HepG2 (cell line): ENCODE data around the gene CRIP1. TPM values are rescaled to one million over a fixed set of nuclear protein-coding genes. Genes with fewer than 3 reads are reported as not detected.
A peak's percentile ranks its signal among the peaks of the same experiment; 100 is the strongest.

ENCODE experiments used
- ATAC-seq: fragments of 200-7000 bp; cut with Tn5 transposase; 3 replicates; pipeline ENCODE4 v1.9.1; 2020; ENCODE audit warnings: mild to moderate bottlenecking, moderate library complexity
- BruUV-seq: library from RNA; stranded (reverse); fragments of 400-500 nt; replicated peaks from 2 replicates; lab custom pipeline; 2021; lab: Mats Ljungman, UMichigan
- CTCF ChIA-PET: fragments of 300-600 bp; formaldehyde crosslinking; extraction: SDS; loops from one replicate; lab custom pipeline; 2021; ENCODE audit warnings: low total read pairs, inconsistent platforms, low intra/inter-chr PET ratio; lab: Yijun Ruan, JAX
- POLR2A ChIA-PET: fragments of 350-600 bp; sonication (Branson Sonifier 250); formaldehyde crosslinking; loops from one replicate; lab custom pipeline; 2020; ENCODE audit warnings: antibody characterized with exemption, inconsistent platforms; lab: Yijun Ruan, JAX
- DNase-seq: peaks from one replicate; pipeline ENCODE4 v3.0.0-alpha.2; 2015; ENCODE audit warnings: low spot score
- FAIRE-seq: peaks from 3 replicates; lab custom pipeline; 2011; peaks lifted over from hg19 to GRCh38; lab: Jason Lieb, UNC
- H2AFZ ChIP-seq: one replicate; pipeline ENCODE4 v1.6.1; 2011; ENCODE audit warnings: low read length, inconsistent platforms
- H3K27ac ChIP-seq: fragments of 300-600 bp; 3 replicates; pipeline ENCODE4 v1.8.0; 2011; ENCODE audit warnings: mixed run types, mild to moderate bottlenecking, mixed read lengths, low read length, inconsistent platforms; ENCODE audit not compliant: insufficient read depth; ENCODE audit errors: extremely low read length
- H3K27me3 ChIP-seq, 2 experiments: fragments of 200-600 bp in 1 of 2; 2 replicates in 1 of 2; 3 replicates in 1 of 2; pipeline versions ENCODE4 v1.6.0 to v1.8.0; 2011; ENCODE audit warnings: low read length in 2 of 2, mild to moderate bottlenecking in 2 of 2, moderate library complexity in 2 of 2, inconsistent platforms in 1 of 2; ENCODE audit not compliant: insufficient read depth in 2 of 2, control insufficient read depth in 1 of 2
- H3K36me3 ChIP-seq, 2 experiments: fragments of 200-600 bp in 1 of 2; replicated peaks in 1 of 2; 2 replicates in 1 of 2; 3 replicates in 1 of 2; pipeline versions ENCODE4 v1.5.1 to v1.8.0; 2011; ENCODE audit warnings: low read length in 2 of 2, inconsistent platforms in 1 of 2; ENCODE audit not compliant: insufficient read depth in 2 of 2, control insufficient read depth in 1 of 2
- H3K4me1 ChIP-seq: 2 replicates; pipeline ENCODE4 v1.5.1; 2012; ENCODE audit warnings: low read length, inconsistent platforms; ENCODE audit not compliant: insufficient read depth
- H3K4me2 ChIP-seq: 2 replicates; pipeline ENCODE4 v1.6.0; 2011; ENCODE audit warnings: low read depth, low read length, inconsistent platforms
- H3K4me3 ChIP-seq, 3 experiments: fragments of 200-600 bp in 1 of 3; sonication (generic), shearing (Covaris generic) in 1 of 3; replicated peaks in 1 of 3; 2 replicates each; pipeline ENCODE4 v1.5.1; 2011 to 2016; ENCODE audit warnings: low read length in 3 of 3, inconsistent platforms in 2 of 3, low read depth in 2 of 3, mild to moderate bottlenecking in 2 of 3, control low read depth in 1 of 3, mixed read lengths in 1 of 3; ENCODE audit not compliant: insufficient read depth in 1 of 3
- H3K79me2 ChIP-seq: one replicate; pipeline ENCODE4 v1.6.1; 2011; ENCODE audit warnings: low read length, inconsistent platforms; ENCODE audit not compliant: insufficient read depth
- H3K9ac ChIP-seq: 2 replicates; pipeline ENCODE4 v1.6.0; 2011; ENCODE audit warnings: mild to moderate bottlenecking, low read depth, low read length, inconsistent platforms; ENCODE audit not compliant: insufficient read depth
- H3K9me3 ChIP-seq: 2 replicates; pipeline ENCODE4 v1.5.1; 2012; ENCODE audit warnings: mild to moderate bottlenecking, low read length
- H4K20me1 ChIP-seq: 2 replicates; pipeline ENCODE4 v1.6.0; 2011; ENCODE audit warnings: inconsistent platforms, mild to moderate bottlenecking, low read length, moderate library complexity; ENCODE audit not compliant: insufficient read depth
- AGO2 ChIP-seq: fragments of 200-400 bp; formaldehyde crosslinking; optimal IDR thresholded peaks from 2 replicates; pipeline ENCODE3; 2017; ENCODE audit warnings: mild to moderate bottlenecking, low read depth, low read length, moderate library complexity
- FOXM1 ChIP-seq: sonication (generic); formaldehyde crosslinking; IDR thresholded peaks from 2 replicates; pipeline ENCODE4 v1.5.0; 2020; ENCODE audit warnings: missing genetic modification reagents
- KDM3A ChIP-seq: IDR thresholded peaks from 2 replicates; pipeline ENCODE4 v1.6.1; 2018; ENCODE audit warnings: low read depth, missing compliant biosample characterization
- RBAK ChIP-seq: sonication (generic); formaldehyde crosslinking; IDR thresholded peaks from 2 replicates; pipeline ENCODE4 v1.5.1; 2020; ENCODE audit warnings: mild to moderate bottlenecking, missing genetic modification reagents
- SRF ChIP-seq: IDR thresholded peaks from 2 replicates; pipeline ENCODE4 v1.6.1; 2011; ENCODE audit warnings: mild to moderate bottlenecking, low read depth, low read length, moderate library complexity
- ZNF337 ChIP-seq: sonication (generic); formaldehyde crosslinking; IDR thresholded peaks from 2 replicates; pipeline ENCODE4 v1.5.1; 2020; ENCODE audit warnings: missing genetic modification reagents, low read depth, mild to moderate bottlenecking, borderline replicate concordance
- ZNF552 ChIP-seq: sonication (generic); formaldehyde crosslinking; IDR thresholded peaks from 2 replicates; pipeline ENCODE4 v1.9.0; 2022; ENCODE audit warnings: missing genetic modification reagents, mild to moderate bottlenecking, borderline replicate concordance
- WGBS: methylation state at CpG from one replicate; pipeline ENCODE4 v1.1.6; 2017; ENCODE audit warnings: low lambda C conversion rate; 5-methylcytosine and 5-hydroxymethylcytosine counted together
- in situ Hi-C: cut with HindIII; loops from 2 replicates; pipeline ENCODE4 v1.10.0; 2017; ENCODE audit warnings: low pct_unique_long_range_greater_than_20kb; ENCODE audit not compliant: extremely low pct_ligation_motif_present
- intact Hi-C: fragments of 100-400 bp; cut with micrococcal nuclease; formaldehyde crosslinking; loops from one replicate; pipeline ENCODE4 v1.10.0; 2022; ENCODE audit not compliant: unreplicated experiment
- polyA plus RNA-seq, 8 experiments: library from polyadenylated mRNA; depleted of rRNA in 3 of 8; stranded (reverse) in 7 of 8; unstranded in 1 of 8; fragments of >200 nt; fragmentation: Illumina TruSeq in 4 of 8; extraction: Trizol in 4 of 8; gene quantifications; 2 replicates each; pipeline versions ENCODE4 v1.2.1 to v1.2.3, GENCODE V29; 2011 to 2016; ENCODE audit warnings: low read depth in 4 of 8, missing spikeins in 1 of 8, mixed read lengths in 1 of 8; ENCODE audit not compliant: insufficient read depth in 1 of 8
- total RNA-seq, 5 experiments: library from RNA; depleted of rRNA; stranded (reverse); fragments of >200 nt; fragmentation: Illumina TruSeq; extraction: Trizol; gene quantifications; 2 replicates each; pipeline ENCODE4 v1.2.3, GENCODE V29; 2016; ENCODE audit warnings: low read depth in 1 of 5
- TF ChIP-seq, protein P1 (sequence below): sonication (generic); formaldehyde crosslinking; IDR thresholded peaks from 2 replicates; pipeline ENCODE4 v1.8.0; 2022; ENCODE audit warnings: mild to moderate bottlenecking, missing genetic modification reagents
- TF ChIP-seq, protein P2 (sequence below): IDR thresholded peaks from 2 replicates; pipeline ENCODE4 v1.6.1; 2016; ENCODE audit warnings: mild to moderate bottlenecking
- TF ChIP-seq, protein P3 (sequence below), 2 experiments: fragments of 450-650 bp in 1 of 2; sonication (generic) in 1 of 2; formaldehyde crosslinking; IDR thresholded peaks; 2 replicates each; pipeline versions ENCODE4 v1.5.0 to v1.8.0; 2020 to 2022; ENCODE audit warnings: mild to moderate bottlenecking in 1 of 2, missing genetic modification reagents in 1 of 2

The CRIP1 gene
- total and polyA plus RNA-seq, 2 of the 13 experiments (the other 11 are each of a cell fraction or from before 2014, with no cell fraction given) = 53.9 to 59.5 TPM

DNA sequence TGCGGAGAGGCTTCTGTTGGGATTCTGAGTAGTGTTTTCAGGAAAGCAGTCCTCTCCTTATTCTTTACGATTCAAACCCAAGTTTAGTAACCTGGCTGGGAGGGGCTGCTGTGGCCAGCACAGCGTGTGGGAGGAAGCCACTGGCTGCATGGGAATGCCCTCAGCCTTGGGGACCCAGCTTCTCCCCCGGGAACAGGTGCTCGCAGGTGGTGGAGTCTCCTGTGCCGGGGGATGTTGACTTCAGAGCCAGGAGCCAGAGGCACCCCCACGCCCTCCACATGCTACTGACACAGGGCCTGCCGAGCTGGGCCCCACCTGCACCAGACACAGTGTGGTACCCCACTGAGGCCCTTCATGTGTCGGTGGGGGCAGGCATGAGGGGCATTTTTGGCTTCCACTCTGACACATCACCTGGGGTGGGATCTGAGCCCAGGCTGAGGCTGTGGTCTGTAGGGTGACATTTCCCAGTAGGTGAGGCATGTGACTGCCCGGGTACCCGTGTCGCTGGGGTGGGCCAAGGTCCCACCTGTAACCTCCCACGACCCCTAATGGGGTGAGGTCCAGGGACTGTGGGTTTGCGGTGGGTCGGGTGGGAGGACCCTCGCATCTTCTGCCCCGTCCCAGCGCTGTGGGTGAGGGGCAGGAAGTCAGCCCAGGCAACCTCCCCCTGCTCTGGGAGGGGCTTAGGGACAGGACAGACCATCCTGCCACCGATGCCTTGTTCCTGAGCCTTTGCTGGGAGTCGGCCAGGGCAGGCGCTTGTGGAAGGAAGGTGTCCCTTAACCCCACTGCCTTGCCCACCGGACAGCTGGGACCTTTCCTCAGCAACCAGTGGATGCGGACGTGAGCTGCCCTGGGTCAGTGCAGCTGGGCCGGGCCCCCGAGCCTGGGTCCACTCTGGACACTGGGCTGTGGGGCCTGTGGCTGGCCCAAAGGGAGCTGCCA lies 40.5 kb upstream of the CRIP1 start:
- TF ChIP-seq, protein P1, sequence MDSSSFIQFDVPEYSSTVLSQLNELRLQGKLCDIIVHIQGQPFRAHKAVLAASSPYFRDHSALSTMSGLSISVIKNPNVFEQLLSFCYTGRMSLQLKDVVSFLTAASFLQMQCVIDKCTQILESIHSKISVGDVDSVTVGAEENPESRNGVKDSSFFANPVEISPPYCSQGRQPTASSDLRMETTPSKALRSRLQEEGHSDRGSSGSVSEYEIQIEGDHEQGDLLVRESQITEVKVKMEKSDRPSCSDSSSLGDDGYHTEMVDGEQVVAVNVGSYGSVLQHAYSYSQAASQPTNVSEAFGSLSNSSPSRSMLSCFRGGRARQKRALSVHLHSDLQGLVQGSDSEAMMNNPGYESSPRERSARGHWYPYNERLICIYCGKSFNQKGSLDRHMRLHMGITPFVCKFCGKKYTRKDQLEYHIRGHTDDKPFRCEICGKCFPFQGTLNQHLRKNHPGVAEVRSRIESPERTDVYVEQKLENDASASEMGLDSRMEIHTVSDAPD (CRISPR knock-in tag) = no peak
- TF ChIP-seq AGO2 = peak; percentile 79
- H3K36me3 ChIP-seq = peaks cover 12 to 28% of the 10 kb centered on the region in 2 experiments; a peak in 3 of 5 replicates
- ATAC-seq (no peak), FAIRE-seq (no peak), DNase-seq (no peak)
- H3K79me2 ChIP-seq = no peaks in the 10 kb centered on the region
- no peak overlapping the region for H3K4me3 ChIP-seq
- WGBS = 96% methylated on average over 8 of the region's 26 CpGs
- no peak overlapping the region for H3K9ac ChIP-seq
- no peak overlapping the region for H3K4me2 ChIP-seq
- no peaks in the 10 kb centered on the region for H4K20me1 ChIP-seq
- H3K4me1 ChIP-seq = peaks cover 14% of the 10 kb centered on the region
- in situ Hi-C loops = no loop called here
- H2AFZ ChIP-seq = no peak overlapping the region
- H3K27me3 ChIP-seq = no peaks in the 10 kb centered on the region
- BruUV-seq = no TSS peak
- ChIA-PET POLR2A (no interaction called here), CTCF (no interaction called here)
- H3K27ac ChIP-seq = no peak overlapping the region
- intact Hi-C loops = no loop called here
- H3K9me3 ChIP-seq = no peaks in the 10 kb centered on the region

DNA sequence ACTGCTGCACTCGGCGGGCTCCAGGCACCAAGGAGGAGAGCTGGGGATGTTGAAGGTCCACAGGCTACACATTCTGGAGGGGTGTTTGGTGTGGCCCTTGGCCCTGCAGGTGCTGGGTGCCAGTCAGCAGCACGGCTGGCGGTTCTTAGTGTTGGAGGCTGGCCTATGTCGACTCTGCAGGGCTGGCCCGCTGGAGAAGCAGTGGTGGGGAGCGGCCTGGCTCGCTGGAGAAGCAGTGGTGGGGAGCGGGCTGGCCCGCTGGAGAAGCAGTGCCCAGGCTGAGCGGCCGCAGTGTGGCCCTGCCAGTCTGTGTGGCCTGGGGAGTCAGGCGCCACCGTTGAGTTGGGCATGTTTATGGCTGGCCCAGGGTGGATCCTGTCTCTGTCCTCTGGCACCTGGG lies 39.7 kb upstream of the CRIP1 start:
- no peaks in the 10 kb centered on the region for H3K27me3 ChIP-seq
- CTCF ChIA-PET = no interaction called here
- TF ChIP-seq ZNF337 (CRISPR knock-in tag) (no peak), SRF (no peak), FOXM1 (no peak), RBAK (no peak), KDM3A (no peak), ZNF552 (CRISPR knock-in tag) (no peak)
- TF ChIP-seq, protein P2, sequence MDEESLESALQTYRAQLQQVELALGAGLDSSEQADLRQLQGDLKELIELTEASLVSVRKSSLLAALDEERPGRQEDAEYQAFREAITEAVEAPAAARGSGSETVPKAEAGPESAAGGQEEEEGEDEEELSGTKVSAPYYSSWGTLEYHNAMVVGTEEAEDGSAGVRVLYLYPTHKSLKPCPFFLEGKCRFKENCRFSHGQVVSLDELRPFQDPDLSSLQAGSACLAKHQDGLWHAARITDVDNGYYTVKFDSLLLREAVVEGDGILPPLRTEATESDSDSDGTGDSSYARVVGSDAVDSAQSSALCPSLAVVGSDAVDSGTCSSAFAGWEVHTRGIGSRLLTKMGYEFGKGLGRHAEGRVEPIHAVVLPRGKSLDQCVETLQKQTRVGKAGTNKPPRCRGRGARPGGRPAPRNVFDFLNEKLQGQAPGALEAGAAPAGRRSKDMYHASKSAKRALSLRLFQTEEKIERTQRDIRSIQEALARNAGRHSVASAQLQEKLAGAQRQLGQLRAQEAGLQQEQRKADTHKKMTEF (CRISPR knock-in tag) = no peak
- TF ChIP-seq, protein P3, sequence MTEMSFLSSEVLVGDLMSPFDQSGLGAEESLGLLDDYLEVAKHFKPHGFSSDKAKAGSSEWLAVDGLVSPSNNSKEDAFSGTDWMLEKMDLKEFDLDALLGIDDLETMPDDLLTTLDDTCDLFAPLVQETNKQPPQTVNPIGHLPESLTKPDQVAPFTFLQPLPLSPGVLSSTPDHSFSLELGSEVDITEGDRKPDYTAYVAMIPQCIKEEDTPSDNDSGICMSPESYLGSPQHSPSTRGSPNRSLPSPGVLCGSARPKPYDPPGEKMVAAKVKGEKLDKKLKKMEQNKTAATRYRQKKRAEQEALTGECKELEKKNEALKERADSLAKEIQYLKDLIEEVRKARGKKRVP (CRISPR knock-in tag; IDR thresholded peaks at IDR 0.05) = no peak
- POLR2A ChIA-PET = no interaction called here
- FAIRE-seq (no peak), ATAC-seq (no peak), DNase-seq (no peak)
- H3K27ac ChIP-seq = no peak overlapping the region
- H3K4me3 ChIP-seq = no peak overlapping the region
- H2AFZ ChIP-seq = no peak overlapping the region
- 50% methylated on average over 2 of the region's 14 CpGs for WGBS
- H3K4me1 ChIP-seq = peaks cover 14% of the 10 kb centered on the region
- peaks cover 12 to 31% of the 10 kb centered on the region in 2 experiments; a peak in 4 of 5 replicates for H3K36me3 ChIP-seq
- in situ Hi-C loops = no loop called here
- intact Hi-C loops = no loop called here
- no peaks in the 10 kb centered on the region for H4K20me1 ChIP-seq
- H3K79me2 ChIP-seq = no peaks in the 10 kb centered on the region
- no TSS peak for BruUV-seq
- H3K4me2 ChIP-seq = no peak overlapping the region
- no peak overlapping the region for H3K9ac ChIP-seq
- H3K9me3 ChIP-seq = no peaks in the 10 kb centered on the region
